Measurements from ENCODE around the gene ESYT2.

DNA sequence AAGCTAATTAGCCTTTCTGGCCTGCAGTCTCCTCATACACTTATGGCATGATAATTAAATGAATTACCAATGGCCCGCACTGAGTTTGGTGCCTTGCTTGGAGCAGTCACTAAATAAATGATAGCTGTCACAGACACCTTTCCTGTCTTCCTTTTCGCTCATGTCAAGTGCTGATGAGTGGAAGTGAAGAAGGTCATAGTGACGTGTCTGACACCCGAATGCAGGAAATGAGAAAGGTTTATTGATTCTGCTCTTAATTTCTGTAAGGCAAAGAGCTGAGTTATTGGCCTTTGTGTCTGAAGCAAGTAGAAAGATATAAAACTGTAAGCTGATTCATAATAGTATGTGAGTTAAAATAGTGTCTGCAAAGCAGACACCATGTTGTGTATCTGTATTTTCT is 13.2 kb upstream of the ESYT2 start:
- TF ChIP-seq GATA2 (IDR thresholded peaks at IDR 0.05; ENCODE audit: low read depth, low read length) (no peak), GATA3 (IDR thresholded peaks at IDR 0.05; ENCODE audit: low read depth, low read length) (no peak)

Data from SH-SY5Y (cell line).